ENCODE data around the gene TIMM23.
"Not testable (repeated sequence)": the region's sequence is repeated elsewhere in the genome, so short reads cannot be mapped to it uniquely, and the experiment has no call there.

Gene TIMM23

GRCh38 chr10:45972813-45973169 lies 502 bp downstream of the TIMM23 start:
- H3K4me1 Mint-ChIP-seq (ENCODE audit: low read depth): peaks cover 37% of the 10 kb centered on the region
- DNase-seq, H3K9me3 Mint-ChIP-seq, H3K27me3 Mint-ChIP-seq: not testable (repeated sequence)
- H3K27ac Mint-ChIP-seq: peak overlapping the region; percentile 98
- H3K4me3 Mint-ChIP-seq: peak overlapping the region; percentile 99
- peaks cover 51% of the 10 kb centered on the region for H3K36me3 Mint-ChIP-seq (ENCODE audit: low read depth)

- H3K4me3 Mint-ChIP-seq: peak overlapping the region; percentile 99
- H3K27ac Mint-ChIP-seq: peak overlapping the region; percentile 77
- H3K4me1 Mint-ChIP-seq (ENCODE audit: low read depth): peaks cover 36% of the 10 kb centered on the region
These were observed 1.8 kb downstream of the TIMM23 start for GRCh38 chr10:45974041-45974440.

GRCh38 chr10:45978554-45978953 lies 6.3 kb downstream of the TIMM23 start:
- not testable (repeated sequence) for H3K27me3 Mint-ChIP-seq, DNase-seq, H3K27ac Mint-ChIP-seq, H3K9me3 Mint-ChIP-seq, H3K4me3 Mint-ChIP-seq
- Mint-ChIP-seq H3K4me1 (ENCODE audit: low read depth) (peaks cover 31% of the 10 kb centered on the region), H3K36me3 (ENCODE audit: low read depth) (peaks cover 55% of the 10 kb centered on the region)

More at GRCh38 chr10:45974041-45974440, 1.8 kb downstream of the TIMM23 start:
- peaks cover 57% of the 10 kb centered on the region for H3K36me3 Mint-ChIP-seq (ENCODE audit: low read depth)
- DNase-seq, H3K9me3 Mint-ChIP-seq, H3K27me3 Mint-ChIP-seq: not testable (repeated sequence)

GRCh38 chr10:45981367-45981766 lies 9.1 kb downstream of the TIMM23 start:
- H3K4me3 Mint-ChIP-seq, H3K27ac Mint-ChIP-seq, H3K27me3 Mint-ChIP-seq, DNase-seq, H3K9me3 Mint-ChIP-seq: not testable (repeated sequence)
- H3K36me3 Mint-ChIP-seq (ENCODE audit: low read depth): peaks cover 57% of the 10 kb centered on the region
- H3K4me1 Mint-ChIP-seq (ENCODE audit: low read depth): peaks cover 17% of the 10 kb centered on the region

- H3K9me3 Mint-ChIP-seq, H3K27me3 Mint-ChIP-seq, H3K27ac Mint-ChIP-seq, DNase-seq, H3K4me3 Mint-ChIP-seq: not testable (repeated sequence)
- Mint-ChIP-seq H3K4me1 (ENCODE audit: low read depth) (peaks cover 11% of the 10 kb centered on the region), H3K36me3 (ENCODE audit: low read depth) (peaks cover 63% of the 10 kb centered on the region)
These were observed 11.4 kb downstream of the TIMM23 start for GRCh38 chr10:45983538-45984186.

- H3K4me3 Mint-ChIP-seq; H3K4me1 Mint-ChIP-seq (ENCODE audit: low read depth); DNase-seq; H3K27me3 Mint-ChIP-seq; H3K9me3 Mint-ChIP-seq; H3K27ac Mint-ChIP-seq: not testable (repeated sequence)
- H3K36me3 Mint-ChIP-seq (ENCODE audit: low read depth): peaks cover 62% of the 10 kb centered on the region
These were observed 12.2 kb downstream of the TIMM23 start for GRCh38 chr10:45984473-45984872.

- H3K4me1 Mint-ChIP-seq (ENCODE audit: low read depth); H3K27ac Mint-ChIP-seq; H3K9me3 Mint-ChIP-seq; H3K4me3 Mint-ChIP-seq; H3K27me3 Mint-ChIP-seq; DNase-seq: not testable (repeated sequence)
- H3K36me3 Mint-ChIP-seq (ENCODE audit: low read depth): peaks cover 66% of the 10 kb centered on the region
These were observed 13.3 kb downstream of the TIMM23 start for GRCh38 chr10:45985590-45985989.

GRCh38 chr10:45997557-45997956 lies 25.3 kb downstream of the TIMM23 start:
- no peak for DNase-seq
- Mint-ChIP-seq H3K27ac (peak overlapping the region; percentile 59), H3K4me1 (ENCODE audit: low read depth) (no peaks in the 10 kb centered on the region), H3K36me3 (ENCODE audit: low read depth) (peaks cover 80% of the 10 kb centered on the region), H3K9me3 (no peaks in the 10 kb centered on the region), H3K4me3 (no peak overlapping the region), H3K27me3 (no peaks in the 10 kb centered on the region)

GRCh38 chr10:45997994-45998763 lies 25.9 kb downstream of the TIMM23 start:
- peaks cover 79% of the 10 kb centered on the region for H3K36me3 Mint-ChIP-seq (ENCODE audit: low read depth)
- H3K4me1 Mint-ChIP-seq (ENCODE audit: low read depth): no peaks in the 10 kb centered on the region
- H3K27me3 Mint-ChIP-seq: no peaks in the 10 kb centered on the region

GRCh38 chr10:45999955-46000354 lies 27.7 kb downstream of the TIMM23 start:
- H3K9me3 Mint-ChIP-seq; H3K4me3 Mint-ChIP-seq; H3K27me3 Mint-ChIP-seq; H3K4me1 Mint-ChIP-seq (ENCODE audit: low read depth); H3K27ac Mint-ChIP-seq; DNase-seq: not testable (repeated sequence)
- H3K36me3 Mint-ChIP-seq (ENCODE audit: low read depth): peaks cover 86% of the 10 kb centered on the region

More at GRCh38 chr10:45997994-45998763, 25.9 kb downstream of the TIMM23 start:
- Mint-ChIP-seq H3K4me3 (no peak overlapping the region), H3K9me3 (no peaks in the 10 kb centered on the region), H3K27ac (peak overlapping the region; percentile 66)
- no peak for DNase-seq

- H3K27me3 Mint-ChIP-seq: no peaks in the 10 kb centered on the region
These were observed 28.2 kb downstream of the TIMM23 start for GRCh38 chr10:46000538-46000937.

GRCh38 chr10:46001187-46001756 lies 29.0 kb downstream of the TIMM23 start:
- DNase-seq: no peak
- H3K36me3 Mint-ChIP-seq (ENCODE audit: low read depth): peaks cover 98% of the 10 kb centered on the region
- H3K27ac Mint-ChIP-seq: peak overlapping the region; percentile 12
- no peaks in the 10 kb centered on the region for H3K27me3 Mint-ChIP-seq
- no peaks in the 10 kb centered on the region for H3K9me3 Mint-ChIP-seq
- no peak overlapping the region for H3K4me3 Mint-ChIP-seq
- no peaks in the 10 kb centered on the region for H3K4me1 Mint-ChIP-seq (ENCODE audit: low read depth)

More at GRCh38 chr10:46000538-46000937, 28.2 kb downstream of the TIMM23 start:
- H3K9me3 Mint-ChIP-seq: no peaks in the 10 kb centered on the region
- H3K4me1 Mint-ChIP-seq (ENCODE audit: low read depth): no peaks in the 10 kb centered on the region
- DNase-seq: no peak
- peaks cover 91% of the 10 kb centered on the region for H3K36me3 Mint-ChIP-seq (ENCODE audit: low read depth)
- peak overlapping the region; percentile 26 for H3K27ac Mint-ChIP-seq
- no peak overlapping the region for H3K4me3 Mint-ChIP-seq

GRCh38 chr10:46002189-46002687 lies 29.9 kb downstream of the TIMM23 start:
- H3K4me3 Mint-ChIP-seq; H3K27me3 Mint-ChIP-seq; H3K4me1 Mint-ChIP-seq (ENCODE audit: low read depth); DNase-seq; H3K9me3 Mint-ChIP-seq: not testable (repeated sequence)
- peaks cover 99% of the 10 kb centered on the region for H3K36me3 Mint-ChIP-seq (ENCODE audit: low read depth)
- peak overlapping the region; percentile 38 for H3K27ac Mint-ChIP-seq

- Mint-ChIP-seq H3K4me1 (ENCODE audit: low read depth) (peaks cover 4% of the 10 kb centered on the region), H3K4me3 (no peak overlapping the region), H3K27ac (peak overlapping the region; percentile 71), H3K9me3 (no peaks in the 10 kb centered on the region), H3K27me3 (no peaks in the 10 kb centered on the region), H3K36me3 (ENCODE audit: low read depth) (peaks cover 99% of the 10 kb centered on the region)
- DNase-seq: no peak
These were observed 30.8 kb downstream of the TIMM23 start for GRCh38 chr10:46002916-46003693.
